Activated naive CD4-positive, alpha-beta T cell (primary cell): ENCODE results near the gene ABI3BP.

Experiments used
- DNase-seq, 4 experiments: peaks; one replicate each; lab custom pipeline; 2025; lab: John Stamatoyannopoulos, UW

Gene ABI3BP

GRCh38 chr3:100834332-100834731, 158.9 kb downstream of the ABI3BP start:
- no peak for DNase-seq

GRCh38 chr3:100833483-100833882, 159.7 kb downstream of the ABI3BP start:
- DNase-seq: no peak

DNA sequence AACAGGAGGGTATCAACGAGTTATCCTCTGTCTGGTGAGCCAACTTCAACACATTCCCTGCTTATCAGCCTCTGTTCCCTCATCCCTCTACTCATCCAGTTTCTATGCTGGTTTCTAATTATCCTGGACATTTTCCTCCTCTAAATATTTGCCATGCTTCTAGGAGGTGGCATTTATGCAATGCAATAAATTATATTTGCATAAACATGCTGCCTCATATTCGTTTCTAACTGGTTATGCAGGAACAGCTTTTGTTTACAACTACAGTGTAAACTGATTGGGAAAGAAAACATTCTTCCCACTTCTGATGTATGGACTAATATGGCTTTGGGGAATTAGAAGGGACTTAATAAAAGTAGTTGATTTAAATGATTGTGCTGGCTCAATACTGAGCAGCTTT, 161.6 kb downstream of the ABI3BP start:
- DNase-seq: no peak

- no peak for DNase-seq
Measured at GRCh38 chr3:100830931-100831330, 162.3 kb downstream of the ABI3BP start.

GRCh38 chr3:100825574-100825973, 167.6 kb downstream of the ABI3BP start:
- no peak for DNase-seq

DNA sequence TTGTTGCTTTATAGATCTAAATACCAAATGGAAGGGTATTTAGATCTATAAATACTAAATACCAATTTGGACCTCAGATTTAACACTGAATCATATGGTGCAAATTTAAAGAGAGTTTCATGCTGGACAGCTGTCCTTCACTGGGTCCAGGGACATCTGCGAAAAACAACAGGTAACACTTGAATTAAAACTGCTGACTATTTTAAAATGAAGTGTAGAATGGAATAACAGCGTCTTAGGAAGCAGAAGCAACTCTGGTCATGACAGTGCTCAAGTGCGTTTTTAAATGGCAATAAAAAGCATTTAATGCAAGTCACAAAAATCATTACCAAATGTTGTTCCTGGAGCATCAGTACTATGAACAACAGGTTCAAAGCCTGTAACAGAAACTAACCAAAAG, 177.6 kb downstream of the ABI3BP start:
- DNase-seq: no peak

GRCh38 chr3:100813828-100814227, 179.4 kb downstream of the ABI3BP start:
- no peak for DNase-seq

DNA sequence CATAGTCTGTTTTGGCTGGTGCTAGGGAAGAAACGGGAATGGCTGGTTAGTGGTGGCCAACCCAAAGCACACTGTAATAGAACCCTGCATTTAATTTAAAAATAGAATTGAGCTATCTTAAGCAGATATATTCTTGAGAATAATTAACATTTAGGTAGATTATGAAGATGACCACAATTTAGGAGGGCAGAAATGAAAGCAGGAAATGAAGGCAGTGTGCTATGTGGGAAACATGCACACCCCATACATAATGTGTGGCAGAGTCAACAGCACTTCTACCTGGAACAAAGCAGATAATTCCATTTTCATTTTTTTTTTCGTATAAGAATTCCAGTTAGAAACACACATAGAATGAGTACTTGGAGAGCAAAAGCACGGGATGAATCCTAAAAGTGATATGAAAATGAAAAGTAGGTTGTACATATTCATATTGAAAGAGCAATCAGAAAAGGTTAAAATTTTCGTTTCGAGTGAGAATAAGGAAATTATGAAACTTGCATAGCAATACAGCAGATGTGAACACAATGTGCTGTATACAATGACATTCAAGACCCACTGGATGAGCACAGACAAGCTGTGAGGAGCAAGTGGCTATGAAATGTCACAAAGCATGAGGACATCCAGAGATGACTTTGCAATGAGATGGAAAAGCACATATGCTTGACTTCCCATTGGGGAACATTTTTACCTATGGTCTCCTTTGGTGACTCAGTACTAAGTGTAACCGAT, 181.3 kb downstream of the ABI3BP start:
- DNase-seq: no peak

- no peak for DNase-seq
Measured at GRCh38 chr3:100810671-100811070, 182.6 kb downstream of the ABI3BP start.

DNA sequence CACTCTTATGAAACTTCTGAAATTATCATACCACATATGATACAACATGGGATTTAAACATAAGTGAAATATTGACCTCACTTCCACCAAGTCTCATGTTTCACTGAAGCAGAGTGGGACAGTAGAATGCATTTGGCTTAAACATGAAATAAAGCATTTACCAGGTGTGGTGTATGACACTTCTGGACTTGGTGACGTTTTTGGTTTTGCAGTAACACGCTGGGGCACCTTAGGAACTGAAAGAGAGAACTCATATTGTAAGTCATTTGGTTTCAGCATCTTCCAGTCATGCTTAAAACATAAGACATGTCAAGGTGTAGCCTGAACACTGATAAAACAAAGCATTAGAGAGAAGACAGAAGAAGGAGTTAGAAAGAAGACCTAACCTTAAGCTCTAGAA, 188.6 kb downstream of the ABI3BP start:
- DNase-seq: no peak

DNA sequence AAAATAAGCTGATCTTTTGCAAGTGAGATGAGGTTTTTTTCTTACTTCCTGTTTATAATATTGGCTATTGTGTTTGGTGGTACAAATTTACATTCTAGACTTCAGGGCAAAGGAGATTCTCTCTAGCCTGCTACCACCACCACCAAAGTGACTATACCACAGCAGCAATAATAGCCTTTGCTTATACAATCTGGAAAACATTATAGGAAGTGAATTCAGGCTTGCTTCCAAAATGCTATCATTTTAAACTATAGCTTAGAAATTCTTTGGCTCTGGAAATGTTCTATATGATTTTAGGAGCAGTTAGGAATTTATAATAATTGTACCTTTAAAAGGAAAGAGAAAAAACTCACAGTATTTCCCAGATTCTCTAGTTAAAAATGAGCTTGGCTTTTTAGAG, 189.5 kb downstream of the ABI3BP start:
- no peak for DNase-seq

DNA sequence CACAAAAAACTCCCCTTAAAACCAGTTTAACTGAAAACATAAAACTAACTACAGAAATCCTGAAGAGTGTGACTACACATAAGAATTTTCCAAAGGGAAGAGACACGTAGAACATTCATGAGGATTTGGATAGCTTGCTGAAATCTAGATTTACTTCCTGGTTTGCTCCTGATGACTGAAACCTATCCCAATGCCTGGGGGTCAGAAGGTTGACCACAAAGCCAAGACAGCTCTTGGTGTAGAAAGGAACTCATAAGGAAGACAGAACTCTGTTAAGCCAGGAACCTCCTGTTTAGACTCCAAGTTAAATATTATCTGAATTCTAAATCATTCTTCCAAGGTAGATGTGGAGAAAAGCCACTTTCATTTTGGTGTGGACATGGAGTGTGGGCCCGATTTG, 191.1 kb downstream of the ABI3BP start:
- no peak for DNase-seq

DNA sequence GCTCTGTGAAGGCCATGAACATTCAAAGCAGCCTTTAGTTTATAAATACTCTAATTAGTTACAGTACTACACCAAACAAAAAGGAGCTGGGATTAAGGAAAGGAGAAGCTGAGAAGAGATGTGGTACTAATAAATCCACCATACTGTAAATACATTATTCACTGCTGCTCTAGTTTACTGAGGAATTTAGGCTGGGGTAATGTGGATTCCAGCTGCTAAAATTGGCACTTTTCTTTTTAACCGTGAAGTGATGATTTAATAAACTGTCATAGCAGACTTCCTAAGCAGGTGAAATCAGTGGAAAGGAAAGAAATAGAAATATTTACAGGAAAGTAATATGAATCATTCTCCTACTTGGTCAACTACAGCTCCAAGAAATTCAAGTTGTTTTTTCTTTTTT, 195.2 kb downstream of the ABI3BP start:
- DNase-seq: no peak

- no peak for DNase-seq
Measured at GRCh38 chr3:100796556-100796955, 196.7 kb downstream of the ABI3BP start.

- no peak for DNase-seq
Measured at GRCh38 chr3:100789579-100789978, 203.6 kb downstream of the ABI3BP start.

- no peak for DNase-seq
Measured at GRCh38 chr3:100783619-100784018, 209.6 kb downstream of the ABI3BP start.

DNA sequence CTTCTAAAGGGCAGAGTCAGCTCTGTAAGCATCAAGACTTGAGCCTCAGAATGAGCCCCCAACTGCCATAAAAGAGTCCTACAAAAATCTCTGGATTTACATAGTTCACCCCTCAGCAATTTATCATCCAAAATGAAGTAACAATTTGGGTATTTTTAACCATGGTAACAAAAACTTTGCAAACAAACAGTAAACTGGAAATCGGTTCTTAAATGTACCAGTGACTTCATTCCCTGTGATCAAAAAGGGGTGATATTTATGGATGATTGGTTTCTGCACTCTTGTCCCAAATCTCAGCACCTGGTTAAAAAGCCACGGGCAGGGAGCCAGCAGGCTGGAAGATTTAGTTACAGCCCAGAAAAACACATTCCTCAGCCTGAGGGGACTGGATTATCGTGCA, 210.3 kb downstream of the ABI3BP start:
- DNase-seq: no peak

GRCh38 chr3:100782348-100782747, 210.9 kb downstream of the ABI3BP start:
- no peak for DNase-seq

- DNase-seq: no peak
Measured at GRCh38 chr3:100781301-100781700, 211.9 kb downstream of the ABI3BP start.

DNA sequence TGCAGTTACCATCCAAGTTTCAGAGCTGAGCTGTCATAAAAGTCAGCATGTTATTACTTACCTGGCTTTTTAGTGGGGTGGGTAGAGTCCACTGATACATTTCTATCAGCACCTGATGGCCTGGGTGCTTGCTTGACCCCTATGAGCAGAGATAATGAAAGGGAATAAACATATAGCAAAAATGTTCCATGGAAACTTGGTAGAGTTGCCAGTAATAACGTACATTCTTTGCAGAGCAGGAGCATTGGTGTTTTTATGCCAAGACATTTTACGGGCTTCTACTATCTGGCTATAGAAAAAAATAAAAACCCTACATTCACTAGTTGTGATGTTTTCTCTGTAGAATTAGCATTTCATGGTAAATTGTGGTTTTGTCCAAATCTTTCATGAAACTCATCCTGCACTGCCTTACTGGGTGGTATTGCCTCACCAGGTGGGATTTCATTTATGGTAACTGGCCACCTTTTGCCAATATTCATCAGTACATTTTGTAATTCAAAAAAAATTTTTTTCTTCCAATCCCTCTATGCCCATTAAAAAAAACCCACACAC, 213.1 kb downstream of the ABI3BP start:
- DNase-seq: no peak

DNA sequence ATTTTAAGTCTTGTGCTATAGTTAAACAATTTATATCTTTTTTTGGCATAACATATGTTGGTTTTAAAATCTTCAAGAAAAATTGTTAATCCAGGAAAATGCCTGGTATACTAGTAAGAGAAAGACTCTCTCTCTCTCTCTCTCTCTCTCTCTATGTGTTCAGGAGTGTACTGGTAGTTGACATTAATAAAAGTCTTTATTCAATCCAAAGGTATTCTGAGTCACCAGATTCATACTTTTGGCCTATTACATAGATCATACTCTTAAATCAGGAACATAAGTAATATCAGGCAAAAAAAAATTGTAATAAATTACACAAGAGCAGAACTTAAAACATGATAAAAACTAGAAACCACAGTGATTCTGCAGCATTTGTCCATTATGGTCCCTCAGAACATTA, 213.7 kb downstream of the ABI3BP start:
- no peak for DNase-seq

- no peak for DNase-seq
Measured at GRCh38 chr3:100777271-100777670, 215.9 kb downstream of the ABI3BP start.

GRCh38 chr3:100776746-100777145, 216.5 kb downstream of the ABI3BP start:
- no peak for DNase-seq

- no peak for DNase-seq
Measured at GRCh38 chr3:100776097-100776729, 217.0 kb downstream of the ABI3BP start.
